ENCODE data around the gene NCF4. TPM values are rescaled to one million over a fixed set of nuclear protein-coding genes. Genes with fewer than 3 reads are reported as not detected.

The NCF4 gene
- total and polyA plus RNA-seq, 9 of the 15 experiments (the other 6 are each of a cell fraction or from before 2014, with no cell fraction given) = 0.04 to 0.95 (median 0.33) TPM

GRCh38 chr22:36856121-36856791, 4.5 kb upstream of the NCF4 start:
- H3K9me1 ChIP-seq (ENCODE audit: control insufficient read depth, insufficient read depth, low read length) = no peaks in the 10 kb centered on the region
- 0 out of 2 replicates have a peak overlapping the region, but pooled peaks have one; percentile 24 for H2AFZ ChIP-seq (ENCODE audit: low read depth, low read length)
- peaks cover 0 to 12% of the 10 kb centered on the region in 2 experiments; a peak in 3 of 5 replicates for H3K4me1 ChIP-seq (replicated peaks in 1 of 2; ENCODE audit: control insufficient read depth in 2 of 2, insufficient read depth in 2 of 2, low read length in 2 of 2)
- H3K27ac ChIP-seq (ENCODE audit: extremely low read depth, low read depth, low read length) = no peak overlapping the region
- H3K27me3 ChIP-seq (ENCODE audit: control insufficient read depth in 2 of 2, insufficient read depth in 2 of 2, low read length in 2 of 2) = peaks cover 0 to 6% of the 10 kb centered on the region in 2 experiments; a peak in 1 of 5 replicates
- ChIA-PET POLR2A (interaction anchor here (0.6 to 0.7 kb wide), 2 partner anchors 74 to 453 kb away, joined by 3 to 4 read pairs; no protein-coding TSS in a partner anchor), CTCF (ENCODE audit: low intra/inter-chr PET ratio) (interaction anchor here (0.7 to 2.4 kb wide), 7 partner anchors 10 to 311 kb away, joined by 3 to 22 read pairs (median 10); no protein-coding TSS in a partner anchor)
- H3K9ac ChIP-seq (ENCODE audit: insufficient read depth in 1 of 2, low read depth in 2 of 2, low read length in 2 of 2) = peak overlapping the region in 1 of 2 experiments; percentile 40; a peak in 1 of 4 replicates
- H3K79me2 ChIP-seq (ENCODE audit: control insufficient read depth, insufficient read depth, low read length) = no peaks in the 10 kb centered on the region
- FAIRE-seq = peak; percentile 75
- WGBS (ENCODE audit: insufficient coverage, low coverage, missing lambda C conversion rate) = 4% methylated on average over 29 of the region's 30 CpGs
- no peak overlapping the region; the same call in 1 of the 2 replicates for H3K4me2 ChIP-seq (ENCODE audit: insufficient read depth, low read length)
- no peaks in the 10 kb centered on the region; the same call in 1 of the 2 replicates for H4K20me1 ChIP-seq (replicated peaks; ENCODE audit: control insufficient read depth, insufficient read depth, low read length)
- ATAC-seq = peak; percentile 96
- in situ Hi-C loops (cut with MboI) = no loop called here
- intact Hi-C loops (cut with micrococcal nuclease) = loop anchor here (1.0 to 5.0 kb wide), 2 partner anchors 121 to 310 kb away; no protein-coding TSS in a partner anchor
- H3K36me3 ChIP-seq (ENCODE audit: control insufficient read depth, insufficient read depth, low read length) = no peaks in the 10 kb centered on the region
- BruUV-seq (replicated peaks) = no TSS peak
- H3K9me3 ChIP-seq (replicated peaks; ENCODE audit: control insufficient read depth, insufficient read depth, low read depth, low read length) = no peaks in the 10 kb centered on the region
- DNase-seq (ENCODE audit: extremely low read depth in 1 of 4, low spot score in 3 of 4) = peak; percentile 77 to 88 (median 77)
- no peak overlapping the region for H3K4me3 ChIP-seq
- TF ChIP-seq ELF4 (CRISPR knock-in tag; IDR thresholded peaks at IDR 0.05) (no peak), TSC22D4 (tag; IDR thresholded peaks at IDR 0.05) (no peak), CTBP1 (IDR thresholded peaks at IDR 0.05; ENCODE audit: borderline replicate concordance) (peak; percentile 59; the same call in 1 of the 2 replicates), BDP1 (IDR thresholded peaks at IDR 0.05; ENCODE audit: insufficient read depth, insufficient read length) (no peak), JUND (IDR thresholded peaks at IDR 0.05; ENCODE audit: borderline replicate concordance, low read depth, low read length) (peak; percentile 31; the same call in 1 of the 2 replicates), JUND (tag; IDR thresholded peaks at IDR 0.05; ENCODE audit: borderline replicate concordance, low read depth, low read length) (no peak), XRCC5 (IDR thresholded peaks at IDR 0.05; ENCODE audit: low read depth, low read length) (peak; percentile 93), MECOM (CRISPR knock-in tag; IDR thresholded peaks at IDR 0.05) (no peak), CXXC5 (CRISPR knock-in tag; IDR thresholded peaks at IDR 0.05) (peak; percentile 28; the same call in 1 of the 2 replicates), DIDO1 (tag; IDR thresholded peaks at IDR 0.05; ENCODE audit: low read depth) (no peak), MTA2 (IDR thresholded peaks at IDR 0.05; ENCODE audit: low read depth) (no peak), TFAM (CRISPR knock-in tag; conservative IDR thresholded peaks at IDR 0.05) (no peak), RCOR1 (IDR thresholded peaks at IDR 0.05; ENCODE audit: borderline replicate concordance in 1 of 2, low read depth in 2 of 2, low read length in 2 of 2) (peak in 1 of 2 experiments; percentile 29; a peak in 1 of 4 replicates), NRF1 (conservative IDR thresholded peaks at IDR 0.05 in 1 of 2, IDR thresholded peaks at IDR 0.05 in 1 of 2) (peak; percentile 34 to 46; a peak in 2 of 4 replicates), ELK3 (CRISPR knock-in tag; IDR thresholded peaks at IDR 0.05) (no peak), ARID2 (IDR thresholded peaks at IDR 0.05) (0 out of 2 replicates have a peak, but pooled peaks have one; percentile 23), SMC3 (conservative IDR thresholded peaks at IDR 0.05; ENCODE audit: insufficient read depth, low read depth, low read length) (peak; percentile 95), RBM17 (IDR thresholded peaks at IDR 0.05; ENCODE audit: borderline replicate concordance, low read depth, low read length) (no peak), GATAD2B (IDR thresholded peaks at IDR 0.05; ENCODE audit: borderline replicate concordance) (no peak), KLF1 (tag; IDR thresholded peaks at IDR 0.05) (no peak), ZNF324 (CRISPR knock-in tag; IDR thresholded peaks at IDR 0.05) (no peak), ZNF551 (CRISPR knock-in tag; IDR thresholded peaks at IDR 0.05) (no peak), SRSF9 (IDR thresholded peaks at IDR 0.05; ENCODE audit: borderline replicate concordance, low read depth, low read length) (no peak), ILF3 (IDR thresholded peaks at IDR 0.05; ENCODE audit: borderline replicate concordance) (no peak)

All from K562 (cell line).